Stimulated activated CD4-positive, alpha-beta T cell treated with anti-CD3 and anti-CD28 coated beads, TNF-alpha, amount 100 ng/mL, for 1 hour (primary cell): ENCODE results near the gene IRAK4.
A peak's percentile ranks its signal among the peaks of the same experiment; 100 is the strongest.
"Not testable (repeated sequence)": the region's sequence is repeated elsewhere in the genome, so short reads cannot be mapped to it uniquely, and the experiment has no call there.

Experiments used
- DNase-seq, 3 donors: peaks; one replicate each; pipeline ENCODE4 v3.0.0-alpha.2; 2020; ENCODE audit warnings: low read depth in 3 of 3, low spot score in 1 of 3

Gene IRAK4

GRCh38 chr12:43758728-43759563 lies at the start of gene IRAK4, which contains the start of gene PUS7L:
TSS of gene IRAK4 (plus strand) at chr12:43758951. CDS start at chr12:43768112, 9,161 bp downstream.
TSS of gene PUS7L (minus strand) at chr12:43758790. CDS start at chr12:43755245, 3,545 bp downstream.
- peak; percentile 83 to 90 (median 90) for DNase-seq

GRCh38 chr12:43711348-43711747 lies 47.4 kb upstream of the IRAK4 start:
- no peak for DNase-seq

- no peak for DNase-seq
Observed at GRCh38 chr12:43722621-43723020, 36.1 kb upstream of the IRAK4 start.

- DNase-seq, result no peak
Observed at GRCh38 chr12:43723134-43723533, 35.6 kb upstream of the IRAK4 start.

- no peak for DNase-seq
Observed at GRCh38 chr12:43728117-43728516, 30.6 kb upstream of the IRAK4 start.

- no peak for DNase-seq
Observed at GRCh38 chr12:43728698-43729097, 30.1 kb upstream of the IRAK4 start.

GRCh38 chr12:43730283-43730682 lies 28.5 kb upstream of the IRAK4 start:
- no peak for DNase-seq

GRCh38 chr12:43733687-43734086 lies 25.1 kb upstream of the IRAK4 start:
- no peak for DNase-seq

- DNase-seq, result no peak
Observed at GRCh38 chr12:43736927-43737440, 21.8 kb upstream of the IRAK4 start.

GRCh38 chr12:43737646-43738045 lies 21.1 kb upstream of the IRAK4 start:
- DNase-seq, result no peak

- no peak for DNase-seq
Observed at GRCh38 chr12:43740511-43741100, 18.1 kb upstream of the IRAK4 start.

GRCh38 chr12:43742106-43742505 lies 16.6 kb upstream of the IRAK4 start:
- DNase-seq, result no peak

- DNase-seq, result no peak
Observed at GRCh38 chr12:43744826-43745225, 13.9 kb upstream of the IRAK4 start.

- no peak for DNase-seq
Observed at GRCh38 chr12:43749016-43749415, 9.7 kb upstream of the IRAK4 start.

- DNase-seq, result no peak
Observed at GRCh38 chr12:43750814-43751213, 7.9 kb upstream of the IRAK4 start.

GRCh38 chr12:43751360-43751759 lies 7.4 kb upstream of the IRAK4 start:
- not testable (repeated sequence) for DNase-seq

GRCh38 chr12:43754015-43754414 lies 4.7 kb upstream of the IRAK4 start:
- no peak for DNase-seq

GRCh38 chr12:43758247-43758727 lies 464 bp upstream of the IRAK4 start:
- DNase-seq, result peak in 1 of 3 donors; percentile 7

- no peak for DNase-seq
Observed at GRCh38 chr12:43760396-43760795, 1.6 kb downstream of the IRAK4 start.

GRCh38 chr12:43761500-43761899 lies 2.7 kb downstream of the IRAK4 start:
- DNase-seq, result no peak

GRCh38 chr12:43762596-43762995 lies 3.8 kb downstream of the IRAK4 start:
- no peak for DNase-seq

GRCh38 chr12:43763769-43764168 lies 5.0 kb downstream of the IRAK4 start:
- DNase-seq, result no peak
